ES-I3 (cell line): ENCODE results near the gene ARHGEF10L.

Source experiments
- H3K36me3 ChIP-seq: 2 replicates; pipeline ENCODE4 v1.6.1; 2013; ENCODE audit warnings: mild to moderate bottlenecking, low read length, control low read depth, moderate library complexity; ENCODE audit not compliant: insufficient read depth
- H3K4me1 ChIP-seq: 2 replicates; pipeline ENCODE4 v1.6.1; 2013; ENCODE audit warnings: mild to moderate bottlenecking, control low read depth, low read length; ENCODE audit not compliant: insufficient read depth
- H3K9ac ChIP-seq: 2 replicates; pipeline ENCODE4 v1.6.1; 2013; ENCODE audit warnings: low read depth, mild to moderate bottlenecking, low read length, moderate library complexity
- H3K9me3 ChIP-seq: 2 replicates; pipeline ENCODE4 v1.6.1; 2013; ENCODE audit warnings: mild to moderate bottlenecking, low read length, moderate library complexity; ENCODE audit not compliant: control insufficient read depth, insufficient read depth

Gene ARHGEF10L

GRCh38 chr1:17653728-17654351 is 114.3 kb downstream of the ARHGEF10L start:
- H3K9ac ChIP-seq, result no peak overlapping the region
- H3K9me3 ChIP-seq, result no peaks in the 10 kb centered on the region
- H3K4me1 ChIP-seq, result no peaks in the 10 kb centered on the region
- no peaks in the 10 kb centered on the region; the same call in none of the 2 replicates for H3K36me3 ChIP-seq

- H3K36me3 ChIP-seq, result no peaks in the 10 kb centered on the region; the same call in none of the 2 replicates
- no peak overlapping the region for H3K9ac ChIP-seq
- no peaks in the 10 kb centered on the region for H3K4me1 ChIP-seq
- no peaks in the 10 kb centered on the region for H3K9me3 ChIP-seq
These were observed 115.0 kb downstream of the ARHGEF10L start for GRCh38 chr1:17654519-17654918.

DNA sequence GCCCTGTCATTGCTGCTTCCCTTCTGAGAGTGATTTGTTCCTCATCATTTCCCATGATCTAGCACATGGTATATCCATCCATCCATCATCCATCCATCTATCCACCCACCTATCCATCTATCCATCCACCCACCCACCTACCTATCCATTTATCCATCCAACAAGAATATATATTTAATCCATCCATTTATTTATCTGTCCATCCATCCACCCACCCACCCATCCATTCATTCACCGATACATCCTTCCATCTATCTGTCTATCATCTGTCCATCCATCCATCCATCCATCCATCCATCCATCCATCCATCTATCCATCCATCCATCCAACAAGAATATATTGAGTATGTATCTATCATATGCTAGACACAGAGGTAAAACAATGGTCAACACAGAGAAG is 115.7 kb downstream of the ARHGEF10L start:
- no peak overlapping the region for H3K9ac ChIP-seq
- no peaks in the 10 kb centered on the region for H3K9me3 ChIP-seq
- H3K36me3 ChIP-seq, result no peaks in the 10 kb centered on the region; the same call in none of the 2 replicates
- no peaks in the 10 kb centered on the region for H3K4me1 ChIP-seq

- H3K36me3 ChIP-seq, result no peaks in the 10 kb centered on the region; the same call in none of the 2 replicates
- H3K9me3 ChIP-seq, result no peaks in the 10 kb centered on the region
- H3K4me1 ChIP-seq, result no peaks in the 10 kb centered on the region
- H3K9ac ChIP-seq, result no peak overlapping the region
These were observed 116.4 kb downstream of the ARHGEF10L start for GRCh38 chr1:17655922-17656321.

GRCh38 chr1:17657436-17657835 is 117.9 kb downstream of the ARHGEF10L start:
- Histone ChIP-seq H3K36me3 (peaks cover 3% of the 10 kb centered on the region), H3K4me1 (no peaks in the 10 kb centered on the region; the same call in 1 of the 2 replicates), H3K9me3 (no peaks in the 10 kb centered on the region), H3K9ac (no peak overlapping the region)

- H3K9me3 ChIP-seq, result no peaks in the 10 kb centered on the region
- H3K36me3 ChIP-seq, result peaks cover 3% of the 10 kb centered on the region
- H3K9ac ChIP-seq, result no peak overlapping the region
- no peaks in the 10 kb centered on the region; the same call in 1 of the 2 replicates for H3K4me1 ChIP-seq
These were observed 119.3 kb downstream of the ARHGEF10L start for GRCh38 chr1:17658837-17659236.

- peaks cover 3% of the 10 kb centered on the region; the same call in 1 of the 2 replicates for H3K4me1 ChIP-seq
- H3K36me3 ChIP-seq, result peaks cover 7% of the 10 kb centered on the region; the same call in 1 of the 2 replicates
- no peaks in the 10 kb centered on the region for H3K9me3 ChIP-seq
These were observed 122.2 kb downstream of the ARHGEF10L start for GRCh38 chr1:17661546-17662157.

DNA sequence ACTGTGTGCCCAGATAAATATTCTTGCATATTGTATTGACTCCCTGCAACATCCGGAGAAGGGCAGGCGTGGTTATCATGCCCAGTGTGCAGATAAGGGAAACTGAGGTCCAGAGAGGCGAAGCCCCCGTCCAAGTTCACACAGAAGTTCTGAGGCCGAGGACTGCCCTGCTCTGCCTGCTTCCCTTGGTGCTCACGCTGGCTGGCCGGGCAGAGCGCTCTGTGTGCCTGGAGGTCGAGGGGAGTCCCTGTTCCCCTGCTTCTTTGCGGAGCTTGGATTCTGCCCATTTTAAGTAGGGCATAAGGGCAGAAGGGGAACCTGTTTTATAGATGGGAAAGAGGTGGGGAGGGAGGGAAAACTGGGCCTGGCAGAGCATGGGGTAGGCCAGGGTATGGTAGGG is 122.8 kb downstream of the ARHGEF10L start:
- Histone ChIP-seq H3K36me3 (peaks cover 7% of the 10 kb centered on the region; the same call in 1 of the 2 replicates), H3K9me3 (no peaks in the 10 kb centered on the region), H3K9ac (no peak overlapping the region), H3K4me1 (peaks cover 3% of the 10 kb centered on the region; the same call in 1 of the 2 replicates)

More at GRCh38 chr1:17661546-17662157, 122.2 kb downstream of the ARHGEF10L start:
- no peak overlapping the region for H3K9ac ChIP-seq

DNA sequence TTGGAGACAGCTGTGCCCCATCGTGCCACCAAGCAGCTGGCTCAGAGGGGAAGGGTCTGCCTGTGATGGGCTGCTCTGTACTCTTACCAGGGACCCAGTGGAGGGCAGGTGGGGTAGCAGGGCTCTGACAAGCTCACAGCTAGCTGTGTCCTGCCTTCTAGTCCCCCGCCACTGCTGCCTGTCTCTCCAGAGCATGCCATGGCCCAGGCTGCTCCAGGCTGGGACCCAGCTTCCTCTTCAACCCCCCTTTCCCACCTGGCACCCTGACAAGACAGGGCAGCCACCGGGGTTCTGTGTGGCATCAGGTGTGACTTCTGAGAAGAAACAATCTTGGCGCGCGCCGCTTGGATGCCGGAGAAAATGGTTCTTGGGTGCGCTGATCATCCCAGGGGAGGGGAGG is 123.3 kb downstream of the ARHGEF10L start:
- Histone ChIP-seq H3K4me1 (peaks cover 3% of the 10 kb centered on the region; the same call in 1 of the 2 replicates), H3K36me3 (peaks cover 7% of the 10 kb centered on the region; the same call in 1 of the 2 replicates), H3K9me3 (no peaks in the 10 kb centered on the region), H3K9ac (no peak overlapping the region)

DNA sequence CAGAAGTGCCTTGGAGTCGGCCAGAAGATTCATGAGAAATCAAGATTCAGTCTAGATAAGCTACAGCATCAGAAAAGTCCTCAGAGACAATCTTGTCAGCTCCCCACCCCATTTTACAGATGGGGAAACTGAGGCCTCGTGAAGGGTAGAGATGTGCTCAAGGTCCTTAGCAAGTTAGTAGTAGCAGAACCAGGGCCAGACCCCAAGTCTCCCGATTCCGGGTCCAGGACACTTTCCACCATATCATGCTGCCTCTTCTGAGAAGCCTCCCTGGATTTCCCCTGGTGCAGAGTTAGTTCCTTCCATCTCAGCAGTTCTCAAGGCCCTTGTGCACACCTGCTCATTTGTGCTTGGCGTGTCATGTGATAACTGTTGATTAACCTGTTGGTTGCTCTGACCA is 124.1 kb downstream of the ARHGEF10L start:
- Histone ChIP-seq H3K4me1 (peaks cover 3% of the 10 kb centered on the region; the same call in 1 of the 2 replicates), H3K9me3 (no peaks in the 10 kb centered on the region), H3K9ac (no peak overlapping the region), H3K36me3 (peaks cover 7% of the 10 kb centered on the region; the same call in 1 of the 2 replicates)

GRCh38 chr1:17664322-17664721 is 124.8 kb downstream of the ARHGEF10L start:
- Histone ChIP-seq H3K9ac (no peak overlapping the region), H3K4me1 (peaks cover 3% of the 10 kb centered on the region; the same call in 1 of the 2 replicates), H3K36me3 (peaks cover 7% of the 10 kb centered on the region; the same call in 1 of the 2 replicates), H3K9me3 (no peaks in the 10 kb centered on the region)

GRCh38 chr1:17665054-17665453 is 125.6 kb downstream of the ARHGEF10L start:
- Histone ChIP-seq H3K9me3 (no peaks in the 10 kb centered on the region), H3K36me3 (peaks cover 7% of the 10 kb centered on the region; the same call in 1 of the 2 replicates)

DNA sequence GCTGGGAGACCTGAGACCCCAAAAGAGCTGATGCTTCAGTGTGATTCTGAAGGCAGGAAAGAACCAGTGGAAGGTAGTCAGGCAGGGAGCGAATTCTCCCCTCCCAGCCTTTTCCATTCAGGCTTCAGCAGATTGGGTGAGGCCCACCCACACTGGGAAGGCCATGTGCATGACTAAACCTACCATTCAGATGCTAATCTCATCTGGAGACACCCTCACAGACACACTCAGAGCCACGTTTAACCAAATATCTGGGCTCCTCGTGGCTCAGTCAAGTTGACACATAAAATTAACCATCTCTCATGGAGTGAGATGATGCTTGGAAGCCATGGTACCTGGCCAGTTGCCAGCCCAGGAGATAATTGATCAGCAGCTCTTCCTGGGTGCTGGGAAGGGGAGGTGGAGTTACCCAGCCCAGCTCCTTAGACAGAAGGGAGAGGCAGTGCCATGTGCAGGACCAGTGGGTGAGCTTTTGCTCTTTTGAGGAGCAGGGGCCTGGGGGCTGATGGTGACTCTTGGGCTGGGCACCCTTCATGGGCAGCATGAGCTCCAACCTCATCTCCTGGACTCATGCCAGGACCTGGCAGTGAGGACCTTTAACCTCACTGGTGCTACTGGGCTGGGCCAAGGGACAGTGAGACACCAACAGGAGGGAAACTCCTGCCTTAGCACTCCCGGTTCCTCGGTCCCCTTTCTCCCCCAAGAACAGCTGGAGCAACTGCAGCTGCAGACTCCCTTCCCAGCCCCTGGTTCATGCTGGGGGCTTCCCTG is 126.6 kb downstream of the ARHGEF10L start:
- H3K9ac ChIP-seq, result no peak overlapping the region
- peaks cover 7% of the 10 kb centered on the region; the same call in 1 of the 2 replicates for H3K36me3 ChIP-seq
- H3K4me1 ChIP-seq, result peaks cover 5% of the 10 kb centered on the region; the same call in 1 of the 2 replicates
- H3K9me3 ChIP-seq, result no peaks in the 10 kb centered on the region

More at GRCh38 chr1:17665054-17665453, 125.6 kb downstream of the ARHGEF10L start:
- H3K4me1 ChIP-seq, result peaks cover 3% of the 10 kb centered on the region; the same call in 1 of the 2 replicates
- H3K9ac ChIP-seq, result no peak overlapping the region

DNA sequence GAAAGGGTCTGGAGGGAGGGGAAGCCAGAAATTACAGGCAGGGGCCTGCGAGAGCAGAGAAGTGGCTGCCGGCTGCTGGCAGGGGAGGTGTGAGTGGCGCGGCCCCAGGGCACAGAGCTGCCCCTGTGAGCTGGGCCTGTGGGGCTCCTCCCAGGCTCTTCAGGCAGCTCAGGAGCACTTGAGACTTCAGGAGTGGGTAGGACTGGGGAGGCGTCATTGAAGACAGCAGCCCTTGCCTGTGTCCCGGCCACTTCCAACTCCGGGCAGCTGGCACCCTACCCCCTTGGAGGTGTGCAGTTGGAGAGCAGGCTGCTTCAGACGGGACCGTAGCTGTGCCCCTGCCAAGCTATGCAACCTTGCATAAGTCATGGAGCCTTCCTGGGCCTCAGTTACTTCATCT is 128.1 kb downstream of the ARHGEF10L start:
- peaks cover 4% of the 10 kb centered on the region; the same call in 1 of the 2 replicates for H3K36me3 ChIP-seq

More for the DNA sequence above, 128.1 kb downstream of the ARHGEF10L start:
- Histone ChIP-seq H3K4me1 (peaks cover 18% of the 10 kb centered on the region; the same call in 1 of the 2 replicates), H3K9me3 (no peaks in the 10 kb centered on the region), H3K9ac (no peak overlapping the region)
